Heart left ventricle (tissue), 16 donors: ENCODE data around the gene CXCR5. TPM values are rescaled to one million over a fixed set of nuclear protein-coding genes. Genes with fewer than 3 reads are reported as not detected.
A peak's percentile ranks its signal among the peaks of the same experiment; 100 is the strongest.

Experiments
- ATAC-seq, 4 donors: fragments of 200-7000 bp; cut with Tn5 transposase; one replicate each; pipeline ENCODE4 v1.9.1; 2020 to 2022; ENCODE audit warnings: moderate library complexity in 4 of 4, mild to moderate bottlenecking in 3 of 4, moderate number of reproducible peaks in 1 of 4
- DNase-seq, 5 donors: peaks; one replicate each; pipeline ENCODE4 v3.0.0-alpha.2; 2020
- H3K27ac ChIP-seq, 12 donors: fragments of 200-600 bp; sonication (generic) in 4 of 12; one replicate each; pipeline versions ENCODE4 v1.5.0 to v1.8.0; 2016 to 2022; ENCODE audit warnings: mild to moderate bottlenecking in 2 of 12
- H3K27me3 ChIP-seq, 9 donors: fragments of 200-600 bp; sonication (generic) in 2 of 9; one replicate each; pipeline versions ENCODE4 v1.5.1 to v1.8.0; 2016 to 2022; ENCODE audit warnings: mild to moderate bottlenecking in 3 of 9
- H3K36me3 ChIP-seq, 9 donors: fragments of 200-600 bp; sonication (generic) in 2 of 9; one replicate each; pipeline versions ENCODE4 v1.5.0 to v1.8.0; 2018 to 2022; ENCODE audit warnings: mild to moderate bottlenecking in 2 of 9
- H3K4me1 ChIP-seq, 12 donors: fragments of 200-600 bp; sonication (generic) in 4 of 12; one replicate each; pipeline versions ENCODE4 v1.5.0 to v1.8.0; 2016 to 2022; ENCODE audit warnings: mild to moderate bottlenecking in 3 of 12
- H3K4me3 ChIP-seq, 12 donors: fragments of 200-600 bp; sonication (generic) in 4 of 12; one replicate each; pipeline versions ENCODE4 v1.5.0 to v1.8.0; 2017 to 2022; ENCODE audit warnings: mild to moderate bottlenecking in 9 of 12, moderate library complexity in 4 of 12
- H3K9me3 ChIP-seq, 12 donors: fragments of 200-600 bp; sonication (generic) in 4 of 12; one replicate each; pipeline versions ENCODE4 v1.5.0 to v1.8.0; 2016 to 2022; ENCODE audit warnings: mild to moderate bottlenecking in 1 of 12
- CTCF ChIP-seq, 12 donors: fragments of 200-600 bp; sonication (generic) in 4 of 12; IDR thresholded peaks; one replicate each; pipeline versions ENCODE4 v1.5.0 to v1.8.0; 2018 to 2022; ENCODE audit warnings: antibody characterized with exemption in 12 of 12, mild to moderate bottlenecking in 5 of 12
- POLR2A ChIP-seq, 2 donors: fragments of 450-650 bp; IDR thresholded peaks; one replicate each; pipeline ENCODE4 v1.6.1; 2017; ENCODE audit warnings: antibody characterized with exemption in 2 of 2, mild to moderate bottlenecking in 2 of 2, moderate library complexity in 2 of 2
- WGBS, 4 donors: extraction: QIAGEN DNeasy Blood & Tissue Kit in 2 of 4; methylation state at CpG; one replicate each; pipeline versions ENCODE4 v1.1.5 to v1.1.7; 2013 to 2018; 5-methylcytosine and 5-hydroxymethylcytosine counted together
- intact Hi-C, 10 donors: fragments of 100-400 bp; cut with DNase I; formaldehyde crosslinking; loops; one replicate each; pipeline versions ENCODE4 v1.11.1 to v1.14.2; 2022
- polyA plus RNA-seq, 2 donors: library from polyadenylated mRNA; stranded (reverse); fragments of 200-250 nt; gene quantifications; one replicate each; pipeline ENCODE4 v1.2.3, GENCODE V29; 2013
- total RNA-seq, 9 donors: library from RNA; depleted of rRNA in 2 of 9; stranded (reverse); fragments of >200 nt in 2 of 9; fragmentation: NEBNext Ultra II Directional in 3 of 9; extraction: Animal tissue kit (Norgen Biotek cat#: 25700) in 3 of 9; gene quantifications; one replicate each; pipeline versions ENCODE4 v1.1.0 to v1.2.4, GENCODE V29; 2016 to 2023
- donor health status: ischemic (EF 13 %, LVEDD 7.1; RV severe dilation, severe dysfunction).
- donor health status: healthy with polysubstance abuse.
- donor health status: DM: no; HTN: yes; CAD: no.
- donor health status: DM: no; HTN: no; CAD: no.
- donor health status: ischemic (EF 25% LVEDD 6.9; RV normal size, moderate dysfunction).
- donor health status: ischemic (EF 25% LVEDD 5.7; RV mildly dilated, moderate dysfunction).
- donor health status: healthy.
- donor health status: DM: yes; HTN: yes; CAD: no.
- donor health status: ischemic (EF 35%, LVEDD 5.7; RV mildly dilated, moderate dysfunction).
- donor health status: nonischemic (EF 11% LVEDD 7.7; RV severe dilation, severe dysfunction).
- donor health status: DM: yes; HTN: yes; CAD: no.
- donor health status: PGD.
- donor health status: ischemic (EF 29% LVEDD 5.4; RV normal size, mild dysfunction).
- donor health status: nonischemic (EF 23%, LVEDD 6.1; RV moderate dilation, normal function).

CXCR5 gene
- total and polyA plus RNA-seq, 11 donors: 0.11 to 0.27 (median 0.25) TPM; not detected in 8

GRCh38 chr11:118899296-118899688, 15.6 kb downstream of the CXCR5 start:
- Histone ChIP-seq H3K4me1 (peaks cover 0 to 13% (median 0%) of the 10 kb centered on the region in 12 donors), H3K27ac (peak overlapping the region in 1 of 12 donors; percentile 16), H3K9me3 (no peaks in the 10 kb centered on the region), H3K4me3 (no peak overlapping the region), H3K27me3 (no peaks in the 10 kb centered on the region), H3K36me3 (peaks cover 0 to 74% (median 67%) of the 10 kb centered on the region in 9 donors)
- TF ChIP-seq CTCF (IDR thresholded peaks at IDR 0.05) (no peak), POLR2A (IDR thresholded peaks at IDR 0.05) (no peak)
- 76 to 81% (median 77%) methylated on average over 6 of the region's 6 CpGs; no CpG with 5 or more reads in 1 of the 4 donors for WGBS, 4 donors
- intact Hi-C loops: loop anchor here in 1 of 10 donors (5.0 to 10.0 kb wide), 2 partner anchors 33 to 124 kb away; no protein-coding TSS in a partner anchor
- DNase-seq (no peak), ATAC-seq (no peak)

GRCh38 chr11:118899706-118900360, 16.1 kb downstream of the CXCR5 start:
- no peaks in the 10 kb centered on the region for H3K27me3 ChIP-seq
- H3K9me3 ChIP-seq: no peaks in the 10 kb centered on the region
- peaks cover 0 to 13% (median 0%) of the 10 kb centered on the region in 12 donors for H3K4me1 ChIP-seq
- intact Hi-C loops: loop anchor here in 4 of 10 donors (5.0 to 10.0 kb wide), 4 partner anchors 32 to 125 kb away; partner anchors contain the start of gene UPK2 (in 2 of the 4)
- TF ChIP-seq POLR2A (IDR thresholded peaks at IDR 0.05) (no peak), CTCF (IDR thresholded peaks at IDR 0.05) (no peak)
- no peak overlapping the region for H3K4me3 ChIP-seq
- WGBS, 4 donors: 77 to 79% (median 78%) methylated on average over 16 to 21 of the region's 21 CpGs
- DNase-seq (no peak), ATAC-seq (no peak)
- peaks cover 0 to 79% (median 68%) of the 10 kb centered on the region in 9 donors for H3K36me3 ChIP-seq
- peak overlapping the region in 1 of 12 donors; percentile 38 for H3K27ac ChIP-seq

- Histone ChIP-seq H3K27ac (peak overlapping the region in 1 of 12 donors; percentile 38), H3K36me3 (peaks cover 0 to 85% (median 78%) of the 10 kb centered on the region in 9 donors), H3K4me1 (peaks cover 0 to 13% (median 1%) of the 10 kb centered on the region in 12 donors), H3K27me3 (no peaks in the 10 kb centered on the region), H3K9me3 (no peaks in the 10 kb centered on the region), H3K4me3 (no peak overlapping the region)
- WGBS, 4 donors: 86 to 93% (median 90%) methylated on average over 27 to 29 of the region's 29 CpGs
- intact Hi-C loops: loop anchor here in 3 of 10 donors (5.0 to 10.0 kb wide), 2 partner anchors 37 to 54 kb away; partner anchors contain the start of gene UPK2 (in 2 of the 3)
- DNase-seq (peak in 1 of 5 donors; percentile 28), ATAC-seq (no peak)
- no peak for TF ChIP-seq CTCF (IDR thresholded peaks at IDR 0.05)
- TF ChIP-seq POLR2A (IDR thresholded peaks at IDR 0.05): no peak
Measured at GRCh38 chr11:118900535-118901384, 17.1 kb downstream of the CXCR5 start.
